ENCODE data around the gene GUCY2C.

Gene GUCY2C

DNA sequence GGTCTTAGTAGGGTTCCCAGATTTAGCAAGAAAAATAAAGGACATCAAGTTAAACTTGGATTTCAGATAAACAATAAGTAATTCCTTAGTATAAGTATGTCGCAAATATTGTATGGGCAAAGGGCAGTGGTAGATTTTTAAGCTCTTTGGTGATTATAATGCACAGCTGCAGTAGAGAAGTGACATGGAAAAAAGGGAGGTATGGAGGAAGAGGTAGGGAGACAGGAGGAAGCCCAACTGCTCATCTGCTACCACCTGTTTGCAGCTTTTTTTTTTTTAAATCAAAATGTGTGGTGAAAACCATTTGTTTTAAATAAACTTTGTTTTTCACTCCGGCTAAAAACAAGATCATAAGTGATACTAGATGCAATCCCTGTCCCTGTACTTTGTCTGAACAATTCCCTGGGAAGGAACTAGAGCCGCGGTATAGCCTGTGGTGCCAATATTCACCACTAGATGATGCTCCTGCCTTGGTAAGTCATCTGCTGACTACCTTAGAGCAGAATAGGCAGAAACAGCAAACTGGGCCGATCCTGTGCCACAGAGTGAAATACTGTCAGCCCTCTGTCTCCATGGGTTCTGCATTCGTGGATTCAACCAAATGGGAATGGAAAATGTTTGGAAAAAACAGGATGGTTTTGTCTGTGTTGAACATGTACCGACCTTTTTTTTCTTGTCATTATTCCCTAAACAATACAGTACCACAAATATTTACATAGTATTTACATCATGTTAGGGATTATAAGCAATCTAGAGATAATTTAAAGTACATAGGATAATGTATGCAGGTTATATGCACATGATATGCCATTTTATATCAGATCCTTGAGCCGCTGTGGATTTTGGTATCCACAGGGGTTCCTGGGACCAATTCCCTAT is 66.3 kb downstream of the GUCY2C start:
- no peaks in the 10 kb centered on the region for H3K9me3 ChIP-seq (ENCODE audit: insufficient read depth, low read length)
- no peaks in the 10 kb centered on the region for H3K79me2 ChIP-seq (ENCODE audit: low read length)
- peak overlapping the region; percentile 13; the same call in 1 of the 2 replicates for H3K4me2 ChIP-seq (ENCODE audit: low read length)
- H3K27me3 ChIP-seq (ENCODE audit: low read depth, low read length): no peaks in the 10 kb centered on the region
- H3K4me1 ChIP-seq (ENCODE audit: low read length): no peaks in the 10 kb centered on the region
- H3K27ac ChIP-seq (ENCODE audit: low read length): no peak overlapping the region
- TF ChIP-seq EZH2phosphoT487 (IDR thresholded peaks at IDR 0.05; ENCODE audit: low read depth): no peak
- TF ChIP-seq, protein P1, sequence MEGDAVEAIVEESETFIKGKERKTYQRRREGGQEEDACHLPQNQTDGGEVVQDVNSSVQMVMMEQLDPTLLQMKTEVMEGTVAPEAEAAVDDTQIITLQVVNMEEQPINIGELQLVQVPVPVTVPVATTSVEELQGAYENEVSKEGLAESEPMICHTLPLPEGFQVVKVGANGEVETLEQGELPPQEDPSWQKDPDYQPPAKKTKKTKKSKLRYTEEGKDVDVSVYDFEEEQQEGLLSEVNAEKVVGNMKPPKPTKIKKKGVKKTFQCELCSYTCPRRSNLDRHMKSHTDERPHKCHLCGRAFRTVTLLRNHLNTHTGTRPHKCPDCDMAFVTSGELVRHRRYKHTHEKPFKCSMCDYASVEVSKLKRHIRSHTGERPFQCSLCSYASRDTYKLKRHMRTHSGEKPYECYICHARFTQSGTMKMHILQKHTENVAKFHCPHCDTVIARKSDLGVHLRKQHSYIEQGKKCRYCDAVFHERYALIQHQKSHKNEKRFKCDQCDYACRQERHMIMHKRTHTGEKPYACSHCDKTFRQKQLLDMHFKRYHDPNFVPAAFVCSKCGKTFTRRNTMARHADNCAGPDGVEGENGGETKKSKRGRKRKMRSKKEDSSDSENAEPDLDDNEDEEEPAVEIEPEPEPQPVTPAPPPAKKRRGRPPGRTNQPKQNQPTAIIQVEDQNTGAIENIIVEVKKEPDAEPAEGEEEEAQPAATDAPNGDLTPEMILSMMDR (IDR thresholded peaks at IDR 0.05; ENCODE audit: low read depth, low read length): peak; percentile 95
- no peaks in the 10 kb centered on the region for H4K20me1 ChIP-seq (ENCODE audit: insufficient read depth, low read length)
- H3K4me3 ChIP-seq (ENCODE audit: low read length): no peak overlapping the region
- no peak overlapping the region for H3K9ac ChIP-seq (ENCODE audit: low read length)
- 0 out of 2 replicates have a peak overlapping the region, but pooled peaks have one; percentile 23 for H2AFZ ChIP-seq (ENCODE audit: low read depth, low read length)
- no peaks in the 10 kb centered on the region for H3K36me3 ChIP-seq (replicated peaks; ENCODE audit: low read depth, low read length)

DNA sequence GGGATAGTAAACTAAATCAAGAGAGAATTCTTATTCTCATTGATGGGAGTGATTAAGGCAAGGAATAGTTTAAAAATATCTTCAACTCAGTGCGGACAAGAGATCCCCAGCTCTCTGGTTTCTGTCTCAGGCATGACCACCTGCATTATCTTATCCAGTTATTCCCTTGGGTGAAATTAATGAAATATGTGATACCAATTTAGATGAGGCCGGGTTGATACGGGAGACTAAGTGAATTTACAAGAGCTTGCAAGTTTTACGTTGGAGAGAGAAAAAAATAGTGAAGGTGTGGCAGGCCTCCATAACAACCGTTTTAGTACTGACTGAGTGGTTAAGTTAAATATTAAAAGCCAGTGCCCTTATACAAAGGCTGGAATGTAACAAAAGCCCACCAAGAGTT is 67.6 kb downstream of the GUCY2C start:
- Histone ChIP-seq H3K36me3 (replicated peaks; ENCODE audit: low read depth, low read length) (no peaks in the 10 kb centered on the region), H2AFZ (ENCODE audit: low read depth, low read length) (no peak overlapping the region), H4K20me1 (ENCODE audit: insufficient read depth, low read length) (no peaks in the 10 kb centered on the region), H3K9ac (ENCODE audit: low read length) (no peak overlapping the region), H3K27me3 (ENCODE audit: low read depth, low read length) (no peaks in the 10 kb centered on the region), H3K4me1 (ENCODE audit: low read length) (no peaks in the 10 kb centered on the region), H3K9me3 (ENCODE audit: insufficient read depth, low read length) (no peaks in the 10 kb centered on the region), H3K79me2 (ENCODE audit: low read length) (no peaks in the 10 kb centered on the region), H3K4me2 (ENCODE audit: low read length) (no peak overlapping the region), H3K4me3 (ENCODE audit: low read length) (no peak overlapping the region), H3K27ac (ENCODE audit: low read length) (no peak overlapping the region)
- no peak for TF ChIP-seq EZH2phosphoT487 (IDR thresholded peaks at IDR 0.05; ENCODE audit: low read depth)
- TF ChIP-seq, protein P1 (IDR thresholded peaks at IDR 0.05; ENCODE audit: low read depth, low read length): no peak

- H2AFZ ChIP-seq (ENCODE audit: low read depth, low read length): peak overlapping the region; percentile 87
- H3K79me2 ChIP-seq (ENCODE audit: low read length): no peaks in the 10 kb centered on the region
- H4K20me1 ChIP-seq (ENCODE audit: insufficient read depth, low read length): no peaks in the 10 kb centered on the region
- peak overlapping the region; percentile 20; the same call in 1 of the 2 replicates for H3K4me3 ChIP-seq (ENCODE audit: low read length)
- TF ChIP-seq EZH2phosphoT487 (IDR thresholded peaks at IDR 0.05; ENCODE audit: low read depth): no peak
- TF ChIP-seq, protein P1 (IDR thresholded peaks at IDR 0.05; ENCODE audit: low read depth, low read length): no peak
- no peaks in the 10 kb centered on the region for H3K9me3 ChIP-seq (ENCODE audit: insufficient read depth, low read length)
- H3K4me1 ChIP-seq (ENCODE audit: low read length): peaks cover 25% of the 10 kb centered on the region
- no peaks in the 10 kb centered on the region for H3K27me3 ChIP-seq (ENCODE audit: low read depth, low read length)
- no peak overlapping the region for H3K9ac ChIP-seq (ENCODE audit: low read length)
- H3K4me2 ChIP-seq (ENCODE audit: low read length): peak overlapping the region; percentile 62
- H3K27ac ChIP-seq (ENCODE audit: low read length): peak overlapping the region; percentile 26; the same call in 1 of the 2 replicates
- no peaks in the 10 kb centered on the region for H3K36me3 ChIP-seq (replicated peaks; ENCODE audit: low read depth, low read length)
These were observed 74.6 kb downstream of the GUCY2C start for GRCh38 chr12:14621826-14622225.

- TF ChIP-seq EZH2phosphoT487 (IDR thresholded peaks at IDR 0.05; ENCODE audit: low read depth): no peak
- TF ChIP-seq, protein P1 (IDR thresholded peaks at IDR 0.05; ENCODE audit: low read depth, low read length): no peak
- H2AFZ ChIP-seq (ENCODE audit: low read depth, low read length): no peak overlapping the region
These were observed 76.5 kb downstream of the GUCY2C start for GRCh38 chr12:14619741-14620501.

More at GRCh38 chr12:14619741-14620501, 76.5 kb downstream of the GUCY2C start:
- no peak overlapping the region for H3K9ac ChIP-seq (ENCODE audit: low read length)
- no peaks in the 10 kb centered on the region for H3K27me3 ChIP-seq (ENCODE audit: low read depth, low read length)
- H3K4me2 ChIP-seq (ENCODE audit: low read length): peak overlapping the region; percentile 46
- no peaks in the 10 kb centered on the region for H3K9me3 ChIP-seq (ENCODE audit: insufficient read depth, low read length)
- H3K4me1 ChIP-seq (ENCODE audit: low read length): peaks cover 29% of the 10 kb centered on the region
- H3K36me3 ChIP-seq (replicated peaks; ENCODE audit: low read depth, low read length): no peaks in the 10 kb centered on the region
- H3K4me3 ChIP-seq (ENCODE audit: low read length): no peak overlapping the region
- no peaks in the 10 kb centered on the region for H3K79me2 ChIP-seq (ENCODE audit: low read length)
- no peaks in the 10 kb centered on the region for H4K20me1 ChIP-seq (ENCODE audit: insufficient read depth, low read length)
- no peak overlapping the region for H3K27ac ChIP-seq (ENCODE audit: low read length)

All from OCI-LY3 (cell line).